ENCODE data around the gene STK10.
"Not testable (repeated sequence)": the region's sequence is repeated elsewhere in the genome, so short reads cannot be mapped to it uniquely, and the experiment has no call there.

The STK10 gene

GRCh38 chr5:172207511-172207910 lies 19.5 kb upstream of the STK10 start:
- Histone ChIP-seq H3K27ac (ENCODE audit: low read depth, low read length) (no peak overlapping the region), H3K4me1 (ENCODE audit: control insufficient read depth, low read length) (no peaks in the 10 kb centered on the region), H3K4me2 (ENCODE audit: low read length) (no peak overlapping the region), H4K20me1 (ENCODE audit: control insufficient read depth, insufficient read depth, low read depth, low read length) (no peaks in the 10 kb centered on the region), H3K4me3 (ENCODE audit: low read length) (no peak overlapping the region), H3K9me2 (replicated peaks; ENCODE audit: control insufficient read depth, low read length) (no peaks in the 10 kb centered on the region), H3K36me3 (ENCODE audit: control insufficient read depth, low read length) (peaks cover 20% of the 10 kb centered on the region), H3F3A (ENCODE audit: control insufficient read depth, insufficient read depth) (no peaks in the 10 kb centered on the region), H3K27me3 (ENCODE audit: control insufficient read depth, low read length) (no peaks in the 10 kb centered on the region), H3K79me2 (ENCODE audit: control insufficient read depth, low read length) (no peaks in the 10 kb centered on the region), H3K9me3 (ENCODE audit: control insufficient read depth, insufficient read depth, low read length) (no peaks in the 10 kb centered on the region)
- TF ChIP-seq CTCF (IDR thresholded peaks at IDR 0.05; ENCODE audit: low read depth, low read length, poor library complexity, severe bottlenecking) (no peak), EZH2phosphoT487 (IDR thresholded peaks at IDR 0.05; ENCODE audit: borderline replicate concordance, low read length) (no peak)

- not testable (repeated sequence) for H3K4me2 ChIP-seq (ENCODE audit: low read length); H3K36me3 ChIP-seq (ENCODE audit: control insufficient read depth, low read length); H3K4me3 ChIP-seq (ENCODE audit: low read length); H3K9me2 ChIP-seq (replicated peaks; ENCODE audit: control insufficient read depth, low read length); H3F3A ChIP-seq (ENCODE audit: control insufficient read depth, insufficient read depth); H3K27ac ChIP-seq (ENCODE audit: low read depth, low read length); H3K4me1 ChIP-seq (ENCODE audit: control insufficient read depth, low read length); H3K9me3 ChIP-seq (ENCODE audit: control insufficient read depth, insufficient read depth, low read length); H3K27me3 ChIP-seq (ENCODE audit: control insufficient read depth, low read length); H4K20me1 ChIP-seq (ENCODE audit: control insufficient read depth, insufficient read depth, low read depth, low read length); H3K79me2 ChIP-seq (ENCODE audit: control insufficient read depth, low read length)
Measured at GRCh38 chr5:172205984-172206383, 18.0 kb upstream of the STK10 start.

- Histone ChIP-seq H3K36me3 (ENCODE audit: control insufficient read depth, low read length) (no peaks in the 10 kb centered on the region), H3K27ac (ENCODE audit: low read depth, low read length) (no peak overlapping the region), H3F3A (ENCODE audit: control insufficient read depth, insufficient read depth) (no peaks in the 10 kb centered on the region), H3K4me2 (ENCODE audit: low read length) (no peak overlapping the region), H3K4me3 (ENCODE audit: low read length) (no peak overlapping the region), H4K20me1 (ENCODE audit: control insufficient read depth, insufficient read depth, low read depth, low read length) (no peaks in the 10 kb centered on the region), H3K9me2 (replicated peaks; ENCODE audit: control insufficient read depth, low read length) (no peaks in the 10 kb centered on the region), H3K4me1 (ENCODE audit: control insufficient read depth, low read length) (no peaks in the 10 kb centered on the region), H3K9me3 (ENCODE audit: control insufficient read depth, insufficient read depth, low read length) (no peaks in the 10 kb centered on the region), H3K27me3 (ENCODE audit: control insufficient read depth, low read length) (no peaks in the 10 kb centered on the region), H3K79me2 (ENCODE audit: control insufficient read depth, low read length) (no peaks in the 10 kb centered on the region)
- no peak for TF ChIP-seq CTCF (IDR thresholded peaks at IDR 0.05; ENCODE audit: low read depth, low read length, poor library complexity, severe bottlenecking)
- no peak for TF ChIP-seq EZH2phosphoT487 (IDR thresholded peaks at IDR 0.05; ENCODE audit: borderline replicate concordance, low read length)
Measured at GRCh38 chr5:172200476-172200875, 12.5 kb upstream of the STK10 start.

- Histone ChIP-seq H3K4me1 (ENCODE audit: control insufficient read depth, low read length) (no peaks in the 10 kb centered on the region), H3K9me3 (ENCODE audit: control insufficient read depth, insufficient read depth, low read length) (no peaks in the 10 kb centered on the region), H3K79me2 (ENCODE audit: control insufficient read depth, low read length) (no peaks in the 10 kb centered on the region), H3K27me3 (ENCODE audit: control insufficient read depth, low read length) (no peaks in the 10 kb centered on the region), H4K20me1 (ENCODE audit: control insufficient read depth, insufficient read depth, low read depth, low read length) (no peaks in the 10 kb centered on the region), H3K4me3 (ENCODE audit: low read length) (no peak overlapping the region), H3K4me2 (ENCODE audit: low read length) (no peak overlapping the region), H3K9me2 (replicated peaks; ENCODE audit: control insufficient read depth, low read length) (no peaks in the 10 kb centered on the region), H3K27ac (ENCODE audit: low read depth, low read length) (no peak overlapping the region), H3K36me3 (ENCODE audit: control insufficient read depth, low read length) (no peaks in the 10 kb centered on the region), H3F3A (ENCODE audit: control insufficient read depth, insufficient read depth) (no peaks in the 10 kb centered on the region)
- TF ChIP-seq EZH2phosphoT487 (IDR thresholded peaks at IDR 0.05; ENCODE audit: borderline replicate concordance, low read length) (no peak), CTCF (IDR thresholded peaks at IDR 0.05; ENCODE audit: low read depth, low read length, poor library complexity, severe bottlenecking) (no peak)
Measured at GRCh38 chr5:172199446-172199845, 11.4 kb upstream of the STK10 start.

GRCh38 chr5:172197775-172198174 lies 9.8 kb upstream of the STK10 start:
- not testable (repeated sequence) for H3K36me3 ChIP-seq (ENCODE audit: control insufficient read depth, low read length); H3K4me2 ChIP-seq (ENCODE audit: low read length); H3K27me3 ChIP-seq (ENCODE audit: control insufficient read depth, low read length); H3K4me3 ChIP-seq (ENCODE audit: low read length); H3K4me1 ChIP-seq (ENCODE audit: control insufficient read depth, low read length); H3K27ac ChIP-seq (ENCODE audit: low read depth, low read length); H4K20me1 ChIP-seq (ENCODE audit: control insufficient read depth, insufficient read depth, low read depth, low read length); H3K79me2 ChIP-seq (ENCODE audit: control insufficient read depth, low read length); H3F3A ChIP-seq (ENCODE audit: control insufficient read depth, insufficient read depth); H3K9me2 ChIP-seq (replicated peaks; ENCODE audit: control insufficient read depth, low read length); H3K9me3 ChIP-seq (ENCODE audit: control insufficient read depth, insufficient read depth, low read length)

Data from DOHH2 (cell line).